B cell (primary cell): ENCODE data around the gene SERTAD2.

Source experiments
- CTCF ChIP-seq: fragments of 200-600 bp; IDR thresholded peaks from one replicate; pipeline ENCODE4 v1.8.0; 2022; ENCODE audit warnings: antibody characterized with exemption, mild to moderate bottlenecking
- EZH2 ChIP-seq: IDR thresholded peaks from 2 replicates; pipeline ENCODE4 v1.6.1; 2012; ENCODE audit warnings: borderline replicate concordance, low read depth, mild to moderate bottlenecking, moderate library complexity, low read length; ENCODE audit not compliant: insufficient read depth, poor library complexity, severe bottlenecking

GRCh38 chr2:64594226-64594989, 59.3 kb downstream of the SERTAD2 start:
- TF ChIP-seq EZH2 (no peak), CTCF (no peak)
